Body of pancreas (tissue), 4 donors: Measurements from ENCODE around the gene ZSCAN5A.

Experiments used
- POLR2A ChIP-seq, 3 donors: fragments of 450-650 bp; IDR thresholded peaks; one replicate each; pipeline ENCODE4 v1.6.1; 2016; ENCODE audit warnings: antibody characterized with exemption in 3 of 3, mild to moderate bottlenecking in 2 of 3
- TF ChIP-seq, protein P1 (sequence below), 7 experiments: fragments of 450-650 bp in 4 of 7; fragments of 200-600 bp in 3 of 7; sonication (generic) in 3 of 7; IDR thresholded peaks; one replicate each; pipeline ENCODE4 v1.5.1; 2016 to 2019; ENCODE audit warnings: antibody characterized with exemption in 7 of 7

DNA sequence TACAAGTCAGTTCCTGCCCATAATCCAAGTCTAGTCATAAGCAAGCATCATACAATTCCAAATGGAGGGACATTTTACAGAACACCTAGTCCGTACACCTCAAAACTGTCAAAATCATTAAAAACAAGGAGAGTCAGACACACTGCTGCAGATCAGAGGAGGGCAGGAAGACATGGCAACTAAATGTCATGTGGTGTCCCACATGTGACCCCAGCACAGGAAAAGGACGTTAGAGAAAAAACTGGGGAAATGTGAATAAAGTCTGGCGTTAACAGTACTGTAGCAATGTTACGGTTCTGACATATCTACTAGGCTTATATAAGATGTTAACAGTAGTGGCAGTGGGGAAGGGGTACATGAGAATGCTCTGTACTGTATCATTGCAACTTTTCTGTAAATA is 2.3 kb downstream of the ZSCAN5A start:
- TF ChIP-seq, protein P1, sequence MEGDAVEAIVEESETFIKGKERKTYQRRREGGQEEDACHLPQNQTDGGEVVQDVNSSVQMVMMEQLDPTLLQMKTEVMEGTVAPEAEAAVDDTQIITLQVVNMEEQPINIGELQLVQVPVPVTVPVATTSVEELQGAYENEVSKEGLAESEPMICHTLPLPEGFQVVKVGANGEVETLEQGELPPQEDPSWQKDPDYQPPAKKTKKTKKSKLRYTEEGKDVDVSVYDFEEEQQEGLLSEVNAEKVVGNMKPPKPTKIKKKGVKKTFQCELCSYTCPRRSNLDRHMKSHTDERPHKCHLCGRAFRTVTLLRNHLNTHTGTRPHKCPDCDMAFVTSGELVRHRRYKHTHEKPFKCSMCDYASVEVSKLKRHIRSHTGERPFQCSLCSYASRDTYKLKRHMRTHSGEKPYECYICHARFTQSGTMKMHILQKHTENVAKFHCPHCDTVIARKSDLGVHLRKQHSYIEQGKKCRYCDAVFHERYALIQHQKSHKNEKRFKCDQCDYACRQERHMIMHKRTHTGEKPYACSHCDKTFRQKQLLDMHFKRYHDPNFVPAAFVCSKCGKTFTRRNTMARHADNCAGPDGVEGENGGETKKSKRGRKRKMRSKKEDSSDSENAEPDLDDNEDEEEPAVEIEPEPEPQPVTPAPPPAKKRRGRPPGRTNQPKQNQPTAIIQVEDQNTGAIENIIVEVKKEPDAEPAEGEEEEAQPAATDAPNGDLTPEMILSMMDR (IDR thresholded peaks at IDR 0.05): no peak
- no peak for TF ChIP-seq POLR2A (IDR thresholded peaks at IDR 0.05)
